ENCODE measurements around the gene OR2M2.

Gene OR2M2

DNA sequence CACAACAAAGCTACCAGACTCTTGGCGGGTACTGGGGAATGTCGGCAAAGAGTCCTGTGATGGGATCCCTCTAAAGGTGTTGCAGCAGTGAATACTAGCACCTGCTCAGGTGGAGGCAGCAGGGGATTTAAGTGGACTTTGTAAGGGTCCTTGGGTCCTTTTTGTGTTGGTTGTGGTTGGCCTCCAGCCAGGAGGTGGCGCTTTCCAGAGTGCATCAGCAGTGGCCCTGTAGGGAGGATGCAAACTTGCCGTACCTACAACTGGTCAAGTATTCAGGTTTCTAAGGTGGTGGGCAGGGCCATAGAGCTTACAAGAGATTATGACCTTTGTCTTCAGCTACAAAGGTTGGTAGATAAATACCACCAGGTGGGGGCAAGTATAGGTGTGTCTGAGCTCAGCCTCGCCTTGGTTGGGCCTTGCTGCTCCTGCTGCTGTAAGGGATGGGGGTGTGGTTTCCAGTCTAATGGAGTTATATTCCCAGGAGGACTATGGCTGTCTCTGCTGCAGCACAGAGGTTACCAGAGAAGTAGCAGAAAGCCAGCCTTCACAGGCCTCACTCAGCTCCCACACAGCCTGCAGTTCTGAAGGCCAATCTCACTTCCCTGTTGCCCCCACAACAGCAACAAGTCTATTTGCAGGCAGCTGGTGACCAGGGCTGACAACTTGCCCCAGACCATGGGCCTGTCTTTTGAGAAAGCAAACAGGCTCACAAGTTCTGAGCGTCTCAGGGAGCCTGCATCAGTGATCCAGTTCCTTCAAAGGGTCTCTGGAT, 22.4 kb upstream of the OR2M2 start:
- TF ChIP-seq, protein P1, sequence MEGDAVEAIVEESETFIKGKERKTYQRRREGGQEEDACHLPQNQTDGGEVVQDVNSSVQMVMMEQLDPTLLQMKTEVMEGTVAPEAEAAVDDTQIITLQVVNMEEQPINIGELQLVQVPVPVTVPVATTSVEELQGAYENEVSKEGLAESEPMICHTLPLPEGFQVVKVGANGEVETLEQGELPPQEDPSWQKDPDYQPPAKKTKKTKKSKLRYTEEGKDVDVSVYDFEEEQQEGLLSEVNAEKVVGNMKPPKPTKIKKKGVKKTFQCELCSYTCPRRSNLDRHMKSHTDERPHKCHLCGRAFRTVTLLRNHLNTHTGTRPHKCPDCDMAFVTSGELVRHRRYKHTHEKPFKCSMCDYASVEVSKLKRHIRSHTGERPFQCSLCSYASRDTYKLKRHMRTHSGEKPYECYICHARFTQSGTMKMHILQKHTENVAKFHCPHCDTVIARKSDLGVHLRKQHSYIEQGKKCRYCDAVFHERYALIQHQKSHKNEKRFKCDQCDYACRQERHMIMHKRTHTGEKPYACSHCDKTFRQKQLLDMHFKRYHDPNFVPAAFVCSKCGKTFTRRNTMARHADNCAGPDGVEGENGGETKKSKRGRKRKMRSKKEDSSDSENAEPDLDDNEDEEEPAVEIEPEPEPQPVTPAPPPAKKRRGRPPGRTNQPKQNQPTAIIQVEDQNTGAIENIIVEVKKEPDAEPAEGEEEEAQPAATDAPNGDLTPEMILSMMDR (IDR thresholded peaks at IDR 0.05), result no peak
- Histone ChIP-seq H3K27ac (no peak overlapping the region), H3K4me3 (no peak overlapping the region)
- DNase-seq (ENCODE audit: low spot score), result no peak

DNA sequence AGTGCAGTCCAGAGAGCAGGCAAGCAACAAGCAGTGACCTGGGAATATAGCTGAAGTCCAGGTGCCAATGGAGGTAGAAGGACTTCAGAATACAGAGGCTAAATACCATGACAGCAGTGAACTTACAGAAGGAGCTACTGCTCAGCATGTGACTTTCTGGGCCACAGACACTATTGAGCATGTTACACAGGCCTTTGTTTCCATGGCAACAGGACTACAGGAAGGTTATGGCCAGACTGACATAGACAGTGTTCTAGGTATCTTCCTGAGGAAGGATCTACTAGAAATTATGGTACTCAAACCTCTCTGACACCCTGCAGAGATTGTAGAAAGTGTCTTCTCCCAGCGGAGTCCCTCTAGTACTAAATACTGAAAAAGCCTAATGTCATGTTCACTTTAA, 18.7 kb upstream of the OR2M2 start:
- TF ChIP-seq, protein P1 (IDR thresholded peaks at IDR 0.05), result no peak
- DNase-seq (ENCODE audit: low spot score), result no peak
- Histone ChIP-seq H3K27ac (no peak overlapping the region), H3K4me3 (no peak overlapping the region)

DNA sequence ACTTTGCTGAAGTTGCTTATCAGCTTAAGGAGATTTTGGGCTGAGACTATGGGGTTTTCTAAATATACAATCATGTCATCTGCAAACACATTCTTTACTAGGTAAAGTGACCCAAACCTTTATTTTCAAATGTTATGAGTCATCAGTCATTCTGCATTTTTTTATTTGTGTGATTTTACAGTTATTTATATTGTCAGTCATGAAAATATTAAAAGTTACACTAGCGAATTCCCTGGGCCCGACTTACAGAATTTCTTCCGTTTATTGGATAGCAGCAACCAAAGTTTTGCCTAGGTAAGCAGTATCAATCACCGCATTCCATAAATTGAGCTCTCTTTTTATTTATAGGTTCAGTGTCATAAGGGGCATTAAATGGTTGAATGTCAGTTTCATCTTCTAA, 15.9 kb upstream of the OR2M2 start:
- TF ChIP-seq, protein P1 (IDR thresholded peaks at IDR 0.05), result no peak
- Histone ChIP-seq H3K27ac (no peak overlapping the region), H3K4me3 (no peak overlapping the region)
- no peak for DNase-seq (ENCODE audit: low spot score)

DNA sequence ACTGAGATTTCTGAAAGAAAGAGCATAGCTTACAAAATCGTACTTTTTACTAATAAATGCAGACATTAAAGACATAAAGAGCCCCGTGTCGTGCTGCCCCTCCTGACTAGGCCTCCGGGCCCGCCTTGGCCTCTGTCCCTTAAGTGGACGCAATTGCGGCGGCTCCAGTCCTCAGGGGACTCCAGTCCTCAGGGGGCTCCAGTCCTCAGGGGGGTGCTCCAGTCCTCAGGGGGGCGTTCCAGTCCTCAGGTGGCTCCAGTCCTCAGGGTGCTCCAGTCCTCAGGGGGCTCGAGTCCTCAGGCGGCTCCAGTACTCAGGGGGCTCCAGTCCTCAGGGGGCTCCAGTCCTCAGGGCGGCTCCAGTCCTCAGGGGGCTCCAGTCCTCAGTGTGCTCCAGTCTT, 10.6 kb upstream of the OR2M2 start:
- TF ChIP-seq, protein P1 (IDR thresholded peaks at IDR 0.05), result no peak
- DNase-seq (ENCODE audit: low spot score), result no peak
- Histone ChIP-seq H3K4me3 (no peak overlapping the region), H3K27ac (no peak overlapping the region)

DNA sequence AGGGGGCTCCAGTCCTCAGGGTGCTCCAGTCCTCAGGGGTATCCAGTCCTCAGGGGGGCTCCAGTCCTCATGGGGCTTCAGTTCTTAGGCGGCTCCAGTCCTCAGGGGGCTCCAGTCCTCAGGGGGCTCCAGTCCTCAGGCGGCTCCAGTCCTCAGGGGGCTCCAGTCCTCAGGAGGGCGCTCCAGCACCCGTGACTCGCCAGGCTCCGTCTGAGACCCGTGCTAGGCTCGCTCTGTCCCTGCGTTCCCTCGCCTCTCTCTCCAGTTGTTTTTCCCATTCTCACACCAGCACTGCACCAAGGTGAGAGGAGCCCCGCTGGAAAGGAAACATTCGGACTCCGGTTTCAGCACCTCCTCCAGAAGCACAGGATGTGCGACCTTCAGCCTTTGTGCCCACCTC, 9.4 kb upstream of the OR2M2 start:
- Histone ChIP-seq H3K4me3 (no peak overlapping the region), H3K27ac (no peak overlapping the region)
- TF ChIP-seq, protein P1 (IDR thresholded peaks at IDR 0.05), result no peak
- no peak for DNase-seq (ENCODE audit: low spot score)

DNA sequence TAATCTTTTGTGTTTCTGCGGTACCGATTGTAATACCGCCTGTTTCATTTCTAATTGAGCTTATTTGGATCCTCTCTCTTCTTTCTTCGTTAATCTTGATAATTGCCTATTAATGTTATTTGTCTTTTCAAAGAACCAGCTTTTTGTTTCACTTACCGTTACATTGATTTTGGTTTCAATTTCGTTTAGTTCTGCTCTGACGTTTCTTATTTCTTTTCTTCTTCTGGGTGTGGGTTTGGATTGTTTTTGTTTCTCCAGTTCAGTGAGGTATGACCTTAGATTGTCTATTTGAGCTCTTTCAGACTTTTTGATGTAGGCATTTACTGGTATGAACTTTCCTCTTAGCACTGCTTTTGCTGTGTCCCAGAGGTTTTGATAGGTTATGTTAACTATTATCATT, 9.4 kb downstream of the OR2M2 start:
- H3K27ac ChIP-seq, result no peak overlapping the region
- no peak for DNase-seq (ENCODE audit: low spot score)
- no peak overlapping the region for H3K4me3 ChIP-seq
- TF ChIP-seq, protein P1 (IDR thresholded peaks at IDR 0.05), result no peak

DNA sequence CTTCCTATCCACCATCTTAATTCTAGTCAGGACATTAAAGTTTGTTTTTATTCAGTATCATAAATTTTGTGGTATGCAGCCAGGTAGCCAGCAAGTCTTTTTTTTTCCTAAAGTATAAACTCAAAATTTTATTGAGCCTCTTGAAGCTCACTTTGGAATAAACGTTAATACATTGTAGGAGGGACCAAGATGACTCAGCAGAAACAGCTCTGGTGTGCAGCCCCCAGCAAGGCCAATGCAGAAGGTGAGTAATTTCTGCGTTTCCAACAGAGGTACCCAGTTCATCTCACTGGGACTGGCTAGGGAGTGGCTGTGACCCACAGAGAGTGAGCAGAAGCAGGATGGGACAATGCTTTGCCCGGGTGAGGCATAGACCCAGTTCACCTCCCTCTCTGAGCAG, 12.7 kb downstream of the OR2M2 start:
- DNase-seq (ENCODE audit: low spot score), result no peak
- TF ChIP-seq, protein P1 (IDR thresholded peaks at IDR 0.05), result no peak
- H3K27ac ChIP-seq, result no peak overlapping the region
- no peak overlapping the region for H3K4me3 ChIP-seq

Measured in coronary artery (tissue), 2 donors.